Upper lobe of right lung (tissue), 1 donor: Measurements from ENCODE around the gene ZMYND10. TPM values are rescaled to one million over a fixed set of nuclear protein-coding genes. Genes with fewer than 3 reads are reported as not detected.
A peak's percentile ranks its signal among the peaks of the same experiment; 100 is the strongest.

Experiments
- ATAC-seq: fragments of 200-7000 bp; cut with Tn5 transposase; one replicate; pipeline ENCODE4 v1.9.1; 2020; ENCODE audit warnings: mild to moderate bottlenecking, moderate library complexity
- DNase-seq: peaks from one replicate; pipeline ENCODE4 v3.0.0-alpha.2; 2020
- H3K27ac ChIP-seq: fragments of 200-600 bp; one replicate; pipeline ENCODE4 v1.8.0; 2022
- H3K27me3 ChIP-seq: fragments of 200-600 bp; one replicate; pipeline ENCODE4 v1.8.0; 2022; ENCODE audit warnings: mild to moderate bottlenecking
- H3K36me3 ChIP-seq: fragments of 200-600 bp; one replicate; pipeline ENCODE4 v1.8.0; 2022
- H3K4me1 ChIP-seq: fragments of 200-600 bp; one replicate; pipeline ENCODE4 v1.8.0; 2022
- H3K4me3 ChIP-seq: fragments of 200-600 bp; one replicate; pipeline ENCODE4 v1.8.0; 2022; ENCODE audit warnings: mild to moderate bottlenecking
- H3K9me3 ChIP-seq: fragments of 200-600 bp; one replicate; pipeline ENCODE4 v1.8.0; 2022
- intact Hi-C: fragments of 100-400 bp; cut with DNase I; formaldehyde crosslinking; loops from one replicate; pipeline ENCODE4 v1.11.0; 2022
- total RNA-seq: library from RNA; stranded (reverse); fragmentation: NEBNext Ultra II Directional; extraction: Animal tissue kit (Norgen Biotek cat#: 25700); gene quantifications from one replicate; pipeline ENCODE4 v1.2.1, GENCODE V29; 2021
- TF ChIP-seq, protein P1 (sequence below): fragments of 200-600 bp; IDR thresholded peaks from one replicate; pipeline ENCODE4 v1.8.0; 2022; ENCODE audit warnings: antibody characterized with exemption
- donor health status: DM: no; HTN: yes; CAD: no; lungs with severe emphysema.

Gene ZMYND10
- total RNA-seq, 1 donor from 2014 or later, result 2.8 TPM

DNA sequence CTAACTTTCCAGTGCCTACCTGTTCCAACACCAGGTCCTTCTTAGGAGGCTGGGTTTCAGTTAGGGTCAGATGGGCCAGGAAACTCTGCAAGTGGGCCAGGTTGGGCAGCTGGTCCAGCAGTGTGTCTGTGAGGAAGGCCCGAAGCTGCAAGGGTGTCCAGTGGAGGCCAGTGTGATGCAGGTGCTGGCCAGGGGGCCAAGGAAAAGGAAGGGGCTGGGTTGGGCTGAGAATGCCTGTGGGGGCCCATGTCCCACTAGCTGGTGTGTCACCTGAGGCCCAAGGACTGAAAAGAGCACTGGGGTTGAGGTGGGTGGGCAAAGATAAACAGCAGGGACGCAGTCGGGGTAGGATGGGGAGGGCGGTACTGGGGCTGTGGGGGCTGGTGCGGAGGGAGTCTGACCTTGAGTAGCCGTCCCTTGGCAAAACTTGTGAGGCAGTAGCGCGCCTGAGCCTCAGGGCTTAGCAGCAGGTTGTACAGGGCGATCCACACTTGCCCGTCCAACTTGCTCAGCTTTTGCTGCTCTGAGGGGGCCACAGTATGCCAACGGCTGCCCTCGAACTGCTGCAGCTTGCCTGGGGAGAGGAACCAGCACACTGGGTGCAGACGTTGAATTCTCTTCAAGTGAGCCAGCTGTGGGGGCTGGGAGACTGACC, 3.4 kb downstream of the ZMYND10 start:
- DNase-seq (no peak), ATAC-seq (no peak)
- TF ChIP-seq, protein P1, sequence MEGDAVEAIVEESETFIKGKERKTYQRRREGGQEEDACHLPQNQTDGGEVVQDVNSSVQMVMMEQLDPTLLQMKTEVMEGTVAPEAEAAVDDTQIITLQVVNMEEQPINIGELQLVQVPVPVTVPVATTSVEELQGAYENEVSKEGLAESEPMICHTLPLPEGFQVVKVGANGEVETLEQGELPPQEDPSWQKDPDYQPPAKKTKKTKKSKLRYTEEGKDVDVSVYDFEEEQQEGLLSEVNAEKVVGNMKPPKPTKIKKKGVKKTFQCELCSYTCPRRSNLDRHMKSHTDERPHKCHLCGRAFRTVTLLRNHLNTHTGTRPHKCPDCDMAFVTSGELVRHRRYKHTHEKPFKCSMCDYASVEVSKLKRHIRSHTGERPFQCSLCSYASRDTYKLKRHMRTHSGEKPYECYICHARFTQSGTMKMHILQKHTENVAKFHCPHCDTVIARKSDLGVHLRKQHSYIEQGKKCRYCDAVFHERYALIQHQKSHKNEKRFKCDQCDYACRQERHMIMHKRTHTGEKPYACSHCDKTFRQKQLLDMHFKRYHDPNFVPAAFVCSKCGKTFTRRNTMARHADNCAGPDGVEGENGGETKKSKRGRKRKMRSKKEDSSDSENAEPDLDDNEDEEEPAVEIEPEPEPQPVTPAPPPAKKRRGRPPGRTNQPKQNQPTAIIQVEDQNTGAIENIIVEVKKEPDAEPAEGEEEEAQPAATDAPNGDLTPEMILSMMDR, result no peak
- Histone ChIP-seq H3K4me1 (peaks cover 43% of the 10 kb centered on the region), H3K36me3 (no peaks in the 10 kb centered on the region), H3K27ac (no peak overlapping the region), H3K9me3 (no peaks in the 10 kb centered on the region), H3K4me3 (no peak overlapping the region), H3K27me3 (no peaks in the 10 kb centered on the region)
- intact Hi-C loops, result no loop called here

GRCh38 chr3:50341537-50341936, 4.0 kb downstream of the ZMYND10 start:
- Histone ChIP-seq H3K27ac (peak overlapping the region; percentile 96), H3K4me1 (peaks cover 44% of the 10 kb centered on the region), H3K36me3 (no peaks in the 10 kb centered on the region), H3K4me3 (peak overlapping the region; percentile 95), H3K9me3 (no peaks in the 10 kb centered on the region), H3K27me3 (no peaks in the 10 kb centered on the region)
- intact Hi-C loops, result no loop called here
- peak; percentile 69 for DNase-seq
- ATAC-seq, result no peak
- TF ChIP-seq, protein P1, result no peak

DNA sequence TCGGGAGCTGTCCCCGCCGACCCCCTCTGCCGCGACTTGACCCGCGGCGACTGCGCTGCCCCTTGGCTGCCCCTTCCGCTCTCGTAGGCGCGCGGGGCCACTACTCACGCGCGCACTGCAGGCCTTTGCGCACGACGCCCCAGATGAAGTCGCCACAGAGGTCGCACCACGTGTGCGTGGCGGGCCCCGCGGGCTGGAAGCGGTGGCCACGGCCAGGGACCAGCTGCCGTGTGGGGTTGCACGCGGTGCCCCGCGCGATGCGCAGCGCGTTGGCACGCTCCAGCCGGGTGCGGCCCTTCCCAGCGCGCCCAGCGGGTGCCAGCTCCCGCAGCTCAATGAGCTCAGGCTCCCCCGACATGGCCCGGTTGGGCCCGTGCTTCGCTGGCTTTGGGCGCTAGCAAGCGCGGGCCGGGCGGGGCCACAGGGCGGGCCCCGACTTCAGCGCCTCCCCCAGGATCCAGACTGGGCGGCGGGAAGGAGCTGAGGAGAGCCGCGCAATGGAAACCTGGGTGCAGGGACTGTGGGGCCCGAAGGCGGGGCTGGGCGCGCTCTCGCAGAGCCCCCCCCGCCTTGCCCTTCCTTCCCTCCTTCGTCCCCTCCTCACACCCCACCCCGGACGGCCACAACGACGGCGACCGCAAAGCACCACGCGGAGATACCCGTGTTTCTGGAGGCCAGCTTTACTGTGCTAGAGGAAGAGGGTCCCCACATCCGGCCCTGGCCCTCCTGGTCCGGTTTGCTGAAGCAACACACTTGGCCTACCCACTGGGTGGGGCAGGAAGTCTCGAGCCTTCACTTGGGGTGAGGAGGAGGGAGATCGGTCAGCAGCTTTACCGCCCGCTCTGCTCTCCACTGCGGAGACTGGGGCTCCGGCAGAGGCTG, 4.8 kb downstream of the ZMYND10 start, which contains the start of gene RASSF1:
Gene RASSF1 (minus strand): TSS at position 389 of the 882 bp plus-strand sequence. CDS start 31 bp downstream, at position 358.
- Histone ChIP-seq H3K36me3 (no peaks in the 10 kb centered on the region), H3K4me1 (peaks cover 47% of the 10 kb centered on the region), H3K4me3 (peak within 1 kb of the TSS; percentile 95), H3K27me3 (no peaks in the 10 kb centered on the region), H3K9me3 (no peaks in the 10 kb centered on the region), H3K27ac (peak within 1 kb of the TSS; percentile 96)
- intact Hi-C loops, result no loop called here
- TF ChIP-seq, protein P1, result no peak
- ATAC-seq, result peak; percentile 61
- peak; percentile 89 for DNase-seq

GRCh38 chr3:50340147-50340447, 5.4 kb downstream of the ZMYND10 start:
- peak overlapping the region; percentile 95 for H3K4me3 ChIP-seq
- intact Hi-C loops, result no loop called here
- H3K4me1 ChIP-seq, result peaks cover 47% of the 10 kb centered on the region
- peak overlapping the region; percentile 96 for H3K27ac ChIP-seq
- H3K27me3 ChIP-seq, result no peaks in the 10 kb centered on the region
- TF ChIP-seq, protein P1, result no peak
- H3K36me3 ChIP-seq, result no peaks in the 10 kb centered on the region
- no peak for ATAC-seq
- DNase-seq, result no peak
- no peaks in the 10 kb centered on the region for H3K9me3 ChIP-seq

- TF ChIP-seq, protein P1, result no peak
- Histone ChIP-seq H3K36me3 (no peaks in the 10 kb centered on the region), H3K9me3 (no peaks in the 10 kb centered on the region), H3K4me3 (peak overlapping the region; percentile 95), H3K27me3 (no peaks in the 10 kb centered on the region), H3K4me1 (peaks cover 50% of the 10 kb centered on the region), H3K27ac (peak overlapping the region; percentile 96)
- DNase-seq (no peak), ATAC-seq (no peak)
- intact Hi-C loops, result no loop called here
Measured at GRCh38 chr3:50339485-50340146, 5.9 kb downstream of the ZMYND10 start.
